BLaER1 treated with 17β-estradiol and CSF1 and Interleukin-3, amounts not matched to agents 10 nM and 100 nM (cell line): ENCODE measurements around the gene ZNF618.

Source experiments
- H3K27ac ChIP-seq, 11 experiments: shearing (Covaris generic); formaldehyde crosslinking; 2 replicates each; pipeline ENCODE4 v1.8.1; 2022
- H3K27me3 ChIP-seq, 11 experiments: shearing (Covaris generic); formaldehyde crosslinking; 2 replicates each; pipeline ENCODE4 v1.8.1; 2022
- H3K36me3 ChIP-seq, 11 experiments: shearing (Covaris generic); formaldehyde crosslinking; 2 replicates each; pipeline ENCODE4 v1.8.1; 2022
- H3K4me1 ChIP-seq, 10 experiments: shearing (Covaris generic); formaldehyde crosslinking; 2 replicates each; pipeline ENCODE4 v1.8.1; 2022
- H3K4me2 ChIP-seq, 11 experiments: shearing (Covaris generic); formaldehyde crosslinking; 2 replicates each; pipeline ENCODE4 v1.8.1; 2022
- H3K4me3 ChIP-seq, 10 experiments: shearing (Covaris generic); formaldehyde crosslinking; 2 replicates each; pipeline ENCODE4 v1.8.1; 2022
- H3K9ac ChIP-seq, 11 experiments: shearing (Covaris generic); formaldehyde crosslinking; 2 replicates each; pipeline ENCODE4 v1.8.1; 2022
- H3K9me3 ChIP-seq, 11 experiments: shearing (Covaris generic); formaldehyde crosslinking; replicated peaks in 1 of 11; 2 replicates each; pipeline ENCODE4 v1.8.1; 2022
- H4K20me1 ChIP-seq, 11 experiments: shearing (Covaris generic); formaldehyde crosslinking; 2 replicates each; pipeline ENCODE4 v1.8.1; 2022
- Cebpa-rat ChIP-seq, 11 experiments: shearing (Covaris generic); IDR thresholded peaks; 2 replicates each; pipeline ENCODE4 v1.8.1; 2022

Gene ZNF618

GRCh38 chr9:114028646-114029045, 152.5 kb downstream of the ZNF618 start:
- H3K27me3 ChIP-seq = no peaks in the 10 kb centered on the region
- H3K36me3 ChIP-seq = peaks cover 25 to 94% (median 88%) of the 10 kb centered on the region in 11 experiments
- peaks cover 18 to 77% (median 57%) of the 10 kb centered on the region in 10 experiments for H3K4me1 ChIP-seq
- peak overlapping the region in 5 of 11 experiments; percentile 2 to 71 (median 61); a peak in 4 of 22 replicates for H3K27ac ChIP-seq
- H3K9ac ChIP-seq = no peak overlapping the region
- H3K9me3 ChIP-seq = peaks cover 16 to 21% (median 17%) of the 10 kb centered on the region in 11 experiments
- no peaks in the 10 kb centered on the region for H4K20me1 ChIP-seq
- H3K4me2 ChIP-seq = peak overlapping the region in 8 of 11 experiments; percentile 2 to 86 (median 70); a peak in 13 of 22 replicates
- H3K4me3 ChIP-seq = no peak overlapping the region
- no peak for TF ChIP-seq Cebpa-rat (IDR thresholded peaks at IDR 0.05)

GRCh38 chr9:114029311-114030170, 153.4 kb downstream of the ZNF618 start:
- no peak overlapping the region for H3K9ac ChIP-seq
- TF ChIP-seq Cebpa-rat (IDR thresholded peaks at IDR 0.05) = no peak
- peak overlapping the region in 9 of 11 experiments; percentile 5 to 86 (median 63); a peak in 16 of 22 replicates for H3K4me2 ChIP-seq
- peaks cover 28 to 94% (median 88%) of the 10 kb centered on the region in 11 experiments for H3K36me3 ChIP-seq
- peak overlapping the region in 3 of 11 experiments; percentile 9 to 39 (median 13); a peak in 3 of 22 replicates for H3K27ac ChIP-seq
- peaks cover 7 to 12% (median 8%) of the 10 kb centered on the region in 11 experiments for H3K9me3 ChIP-seq
- H4K20me1 ChIP-seq = no peaks in the 10 kb centered on the region
- no peak overlapping the region for H3K4me3 ChIP-seq
- no peaks in the 10 kb centered on the region for H3K27me3 ChIP-seq
- peaks cover 18 to 86% (median 64%) of the 10 kb centered on the region in 10 experiments for H3K4me1 ChIP-seq

DNA sequence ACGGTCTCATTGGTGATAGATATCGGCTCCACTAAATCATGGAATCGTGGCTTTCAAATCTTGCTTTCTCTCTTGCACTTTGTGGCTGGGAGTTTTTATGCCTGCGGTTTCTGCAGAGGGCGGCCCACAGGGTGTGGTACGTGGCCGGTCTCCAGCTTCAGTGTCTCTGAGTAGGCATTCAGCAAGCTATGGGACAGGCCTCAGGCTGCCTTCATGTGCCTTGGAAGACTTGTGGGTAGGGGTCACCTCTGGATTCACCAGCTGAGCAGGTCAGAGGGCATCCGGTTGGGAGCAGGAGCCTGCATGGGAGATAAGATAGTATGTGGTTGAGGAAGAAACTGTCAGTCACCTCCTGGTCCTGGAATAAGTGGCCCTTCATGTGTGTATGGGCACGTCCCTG, 154.3 kb downstream of the ZNF618 start:
- no peak for TF ChIP-seq Cebpa-rat (IDR thresholded peaks at IDR 0.05)
- peaks cover 18 to 94% (median 72%) of the 10 kb centered on the region in 10 experiments for H3K4me1 ChIP-seq
- no peak overlapping the region for H3K27ac ChIP-seq
- H3K9ac ChIP-seq = no peak overlapping the region
- H3K4me3 ChIP-seq = no peak overlapping the region
- H3K4me2 ChIP-seq = peak overlapping the region in 3 of 11 experiments; percentile 77 to 86 (median 81); a peak in 5 of 22 replicates
- peaks cover 0 to 7% (median 0%) of the 10 kb centered on the region in 11 experiments; a peak in 1 of 22 replicates for H4K20me1 ChIP-seq
- peaks cover 0 to 4% (median 0%) of the 10 kb centered on the region in 11 experiments; a peak in 5 of 22 replicates for H3K9me3 ChIP-seq
- H3K27me3 ChIP-seq = no peaks in the 10 kb centered on the region
- peaks cover 23 to 94% (median 88%) of the 10 kb centered on the region in 11 experiments; a peak in 21 of 22 replicates for H3K36me3 ChIP-seq

- Histone ChIP-seq H3K27me3 (no peaks in the 10 kb centered on the region), H3K27ac (no peak overlapping the region), H3K4me3 (no peak overlapping the region), H3K9me3 (no peaks in the 10 kb centered on the region), H3K4me1 (peaks cover 16 to 92% (median 70%) of the 10 kb centered on the region in 10 experiments), H3K4me2 (peak overlapping the region in 1 of 11 experiments; percentile 31; a peak in 1 of 22 replicates), H3K9ac (no peak overlapping the region), H4K20me1 (peaks cover 0 to 7% (median 0%) of the 10 kb centered on the region in 11 experiments; a peak in 2 of 22 replicates), H3K36me3 (peaks cover 30 to 94% (median 88%) of the 10 kb centered on the region in 11 experiments)
- no peak for TF ChIP-seq Cebpa-rat (IDR thresholded peaks at IDR 0.05)
Measured at GRCh38 chr9:114031037-114031630, 155.0 kb downstream of the ZNF618 start.

- H4K20me1 ChIP-seq = peaks cover 0 to 7% (median 0%) of the 10 kb centered on the region in 11 experiments; a peak in 2 of 22 replicates
- H3K4me1 ChIP-seq = peaks cover 6 to 82% (median 59%) of the 10 kb centered on the region in 10 experiments
- H3K9me3 ChIP-seq = peaks cover 0 to 6% (median 0%) of the 10 kb centered on the region in 11 experiments; a peak in 2 of 22 replicates
- no peak for TF ChIP-seq Cebpa-rat (IDR thresholded peaks at IDR 0.05)
- peaks cover 40 to 100% (median 92%) of the 10 kb centered on the region in 11 experiments for H3K36me3 ChIP-seq
- H3K9ac ChIP-seq = peak overlapping the region in 3 of 11 experiments; percentile 19 to 39 (median 30); a peak in 3 of 22 replicates
- H3K27me3 ChIP-seq = no peaks in the 10 kb centered on the region
- H3K4me2 ChIP-seq = peak overlapping the region in 4 of 11 experiments; percentile 28 to 42 (median 32); a peak in 7 of 22 replicates
- no peak overlapping the region for H3K4me3 ChIP-seq
- H3K27ac ChIP-seq = peak overlapping the region in 5 of 11 experiments; percentile 17 to 47 (median 26); a peak in 6 of 22 replicates
Measured at GRCh38 chr9:114031948-114032840, 156.1 kb downstream of the ZNF618 start.

DNA sequence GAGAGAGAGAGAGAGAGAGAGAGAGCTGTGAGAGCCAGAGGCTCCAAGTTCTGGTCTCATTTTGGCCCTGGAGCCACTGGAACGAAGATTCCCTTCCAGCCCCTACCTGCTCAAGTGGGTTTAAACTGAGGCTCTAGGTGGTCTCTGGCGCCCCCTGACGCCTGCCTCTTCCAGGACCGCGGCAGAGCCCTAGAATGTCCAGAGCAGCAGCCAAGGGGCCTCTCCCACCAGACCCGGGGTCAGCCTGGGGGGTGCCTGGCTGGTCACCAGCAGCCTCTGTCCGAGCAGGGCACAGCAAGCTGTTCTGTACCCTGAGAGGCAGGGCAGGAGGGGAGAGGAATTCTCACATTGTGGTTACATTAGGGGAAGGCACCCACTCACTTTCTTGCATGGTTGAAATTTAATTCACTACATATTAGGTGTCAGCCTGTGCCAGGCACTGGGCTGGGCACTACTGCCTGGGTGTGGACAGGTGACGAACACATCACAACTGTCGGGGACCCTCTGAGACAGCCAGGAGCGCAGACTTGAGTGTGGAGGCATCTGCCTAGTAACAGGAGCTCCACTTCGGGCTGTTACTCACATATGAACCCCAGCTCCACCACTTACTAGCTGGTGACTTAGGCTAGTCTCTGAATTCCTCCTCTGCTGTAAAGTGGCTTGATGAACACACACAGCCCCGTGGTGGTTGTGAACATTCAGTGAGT, 157.4 kb downstream of the ZNF618 start:
- no peak for TF ChIP-seq Cebpa-rat (IDR thresholded peaks at IDR 0.05)
- H3K4me1 ChIP-seq = peaks cover 0 to 68% (median 47%) of the 10 kb centered on the region in 10 experiments; a peak in 16 of 20 replicates
- peaks cover 52 to 100% (median 94%) of the 10 kb centered on the region in 11 experiments for H3K36me3 ChIP-seq
- H3K4me3 ChIP-seq = no peak overlapping the region
- H3K4me2 ChIP-seq = peak overlapping the region in 1 of 11 experiments; percentile 15; a peak in 3 of 22 replicates
- no peaks in the 10 kb centered on the region for H3K27me3 ChIP-seq
- no peak overlapping the region; a peak in 1 of 22 replicates for H3K27ac ChIP-seq
- H3K9me3 ChIP-seq = peaks cover 0 to 6% (median 0%) of the 10 kb centered on the region in 11 experiments; a peak in 2 of 22 replicates
- H4K20me1 ChIP-seq = peaks cover 0 to 7% (median 0%) of the 10 kb centered on the region in 11 experiments; a peak in 2 of 22 replicates
- peak overlapping the region in 3 of 11 experiments; percentile 0 to 14 (median 11); a peak in 1 of 22 replicates for H3K9ac ChIP-seq

GRCh38 chr9:114034196-114034595, 158.1 kb downstream of the ZNF618 start:
- Histone ChIP-seq H3K4me1 (peaks cover 0 to 62% (median 40%) of the 10 kb centered on the region in 10 experiments; a peak in 16 of 20 replicates), H3K9ac (peak overlapping the region in 3 of 11 experiments; percentile 0 to 14 (median 11); a peak in 1 of 22 replicates), H3K9me3 (peaks cover 0 to 6% (median 0%) of the 10 kb centered on the region in 11 experiments; a peak in 2 of 22 replicates), H3K27ac (no peak overlapping the region), H3K4me2 (peak overlapping the region in 4 of 11 experiments; percentile 2 to 48 (median 26); a peak in 5 of 22 replicates), H3K4me3 (no peak overlapping the region), H4K20me1 (peaks cover 0 to 7% (median 0%) of the 10 kb centered on the region in 11 experiments; a peak in 2 of 22 replicates), H3K27me3 (no peaks in the 10 kb centered on the region), H3K36me3 (peaks cover 53 to 100% (median 94%) of the 10 kb centered on the region in 11 experiments)
- no peak for TF ChIP-seq Cebpa-rat (IDR thresholded peaks at IDR 0.05)
